BE2C (cell line): Measurements from ENCODE around the gene PLA2G12B.
"Not testable (repeated sequence)": the region's sequence is repeated elsewhere in the genome, so short reads cannot be mapped to it uniquely, and the experiment has no call there.

Experiments used
- DNase-seq: peaks from one replicate; pipeline ENCODE4 v3.0.0-alpha.2; 2020
- H3K27me3 ChIP-seq: fragments of 250-450 bp; sonication (Bioruptor Pico); 2 replicates; pipeline ENCODE4 v1.5.1; 2020; ENCODE audit warnings: mild to moderate bottlenecking
- H3K36me3 ChIP-seq: fragments of 250-450 bp; sonication (Bioruptor Pico); 2 replicates; pipeline ENCODE4 v1.5.1; 2020; ENCODE audit warnings: mild to moderate bottlenecking
- H3K4me1 ChIP-seq: fragments of 250-450 bp; sonication (Bioruptor Pico); 2 replicates; pipeline ENCODE4 v1.5.1; 2020
- H3K4me3 ChIP-seq: 2 replicates; pipeline ENCODE4 v1.5.1; 2011; ENCODE audit warnings: low read depth, low read length
- H3K9me3 ChIP-seq: fragments of 250-450 bp; sonication (Bioruptor Pico); 2 replicates; pipeline ENCODE4 v1.5.1; 2020
- CTCF ChIP-seq: IDR thresholded peaks from 2 replicates; pipeline ENCODE4 v1.5.1; 2012; ENCODE audit warnings: mild to moderate bottlenecking, low read depth, low read length

The PLA2G12B gene

GRCh38 chr10:72913287-72913686 is 41.3 kb downstream of the PLA2G12B start:
- DNase-seq = no peak
- H3K27me3 ChIP-seq = no peaks in the 10 kb centered on the region
- TF ChIP-seq CTCF = no peak
- no peaks in the 10 kb centered on the region for H3K4me1 ChIP-seq
- H3K9me3 ChIP-seq = no peaks in the 10 kb centered on the region
- H3K4me3 ChIP-seq = no peak overlapping the region
- H3K36me3 ChIP-seq = no peaks in the 10 kb centered on the region

GRCh38 chr10:72912736-72913135 is 41.9 kb downstream of the PLA2G12B start:
- H3K36me3 ChIP-seq = no peaks in the 10 kb centered on the region
- no peaks in the 10 kb centered on the region for H3K9me3 ChIP-seq
- no peak overlapping the region for H3K4me3 ChIP-seq
- no peaks in the 10 kb centered on the region for H3K4me1 ChIP-seq
- DNase-seq = no peak
- no peak for TF ChIP-seq CTCF
- no peaks in the 10 kb centered on the region for H3K27me3 ChIP-seq

GRCh38 chr10:72911758-72912157 is 42.8 kb downstream of the PLA2G12B start:
- DNase-seq = no peak
- no peaks in the 10 kb centered on the region for H3K27me3 ChIP-seq
- no peak for TF ChIP-seq CTCF
- H3K4me1 ChIP-seq = no peaks in the 10 kb centered on the region
- H3K4me3 ChIP-seq = no peak overlapping the region
- H3K36me3 ChIP-seq = no peaks in the 10 kb centered on the region
- H3K9me3 ChIP-seq = no peaks in the 10 kb centered on the region

GRCh38 chr10:72910705-72911104 is 43.9 kb downstream of the PLA2G12B start:
- H3K4me3 ChIP-seq = no peak overlapping the region
- no peak for DNase-seq
- no peaks in the 10 kb centered on the region for H3K36me3 ChIP-seq
- TF ChIP-seq CTCF = no peak
- H3K9me3 ChIP-seq = no peaks in the 10 kb centered on the region
- H3K27me3 ChIP-seq = no peaks in the 10 kb centered on the region
- no peaks in the 10 kb centered on the region for H3K4me1 ChIP-seq

- DNase-seq = no peak
- TF ChIP-seq CTCF = no peak
- Histone ChIP-seq H3K9me3 (no peaks in the 10 kb centered on the region), H3K36me3 (no peaks in the 10 kb centered on the region), H3K27me3 (no peaks in the 10 kb centered on the region), H3K4me3 (no peak overlapping the region), H3K4me1 (no peaks in the 10 kb centered on the region)
These were observed 48.2 kb downstream of the PLA2G12B start for GRCh38 chr10:72906446-72906845.

GRCh38 chr10:72904806-72905205 is 49.8 kb downstream of the PLA2G12B start:
- H3K36me3 ChIP-seq = no peaks in the 10 kb centered on the region
- DNase-seq = no peak
- H3K9me3 ChIP-seq = no peaks in the 10 kb centered on the region
- no peak overlapping the region for H3K4me3 ChIP-seq
- TF ChIP-seq CTCF = no peak
- H3K27me3 ChIP-seq = no peaks in the 10 kb centered on the region
- H3K4me1 ChIP-seq = no peaks in the 10 kb centered on the region

- H3K4me1 ChIP-seq, H3K9me3 ChIP-seq, H3K4me3 ChIP-seq, H3K27me3 ChIP-seq, H3K36me3 ChIP-seq, DNase-seq: not testable (repeated sequence)
These were observed 50.6 kb downstream of the PLA2G12B start for GRCh38 chr10:72903941-72904446.
